Endothelial cell of umbilical vein (primary cell): ENCODE results near the gene SPIN4. TPM values are rescaled to one million over a fixed set of nuclear protein-coding genes. Genes with fewer than 3 reads are reported as not detected.

Experiments
- Bru-seq: library from RNA; stranded (reverse); fragments of 400-500 nt; gene quantifications from one replicate; lab custom pipeline; 2021; lab: Mats Ljungman, UMichigan
- BruChase-seq, 2 experiments: library from RNA; stranded (reverse); fragments of 400-500 nt; gene quantifications; one replicate each; lab custom pipeline; 2021; lab: Mats Ljungman, UMichigan
- BruUV-seq: library from RNA; stranded (reverse); fragments of 400-500 nt; replicated peaks from 2 replicates; lab custom pipeline; 2021; lab: Mats Ljungman, UMichigan
- CTCF ChIA-PET: fragments of 300-600, 350-600 bp; sonication (Branson Sonifier 250); formaldehyde crosslinking; loops from one replicate; lab custom pipeline; 2021; ENCODE audit warnings: antibody characterized with exemption, inconsistent platforms; lab: Charles Lee
- POLR2A ChIA-PET: fragments of 300-600, 350-600 bp; sonication (Branson Sonifier 250); formaldehyde crosslinking; loops from one replicate; lab custom pipeline; 2021; ENCODE audit warnings: antibody characterized with exemption, inconsistent platforms; lab: Charles Lee
- DNase-seq: peaks from one replicate; pipeline ENCODE4 v3.0.0-alpha.2; 2011; ENCODE audit warnings: low read depth, low spot score
- FAIRE-seq: peaks from 2 replicates; lab custom pipeline; 2011; peaks lifted over from hg19 to GRCh38; lab: Jason Lieb, UNC
- H2AFZ ChIP-seq: 2 replicates; pipeline ENCODE4 v1.6.0; 2012; ENCODE audit warnings: low read depth, low read length, control low read depth, inconsistent platforms
- H3K27ac ChIP-seq: 2 replicates; pipeline ENCODE4 v1.5.1; 2011; ENCODE audit warnings: low read depth, mild to moderate bottlenecking, control low read depth, low read length, moderate library complexity; ENCODE audit not compliant: insufficient read depth
- H3K27me3 ChIP-seq, 2 experiments: 2 replicates each; pipeline versions ENCODE4 v1.6.0 to v1.6.1; 2011; ENCODE audit warnings: low read length in 2 of 2, mixed read lengths in 1 of 2; ENCODE audit not compliant: control insufficient read depth in 2 of 2, insufficient read depth in 2 of 2
- H3K36me3 ChIP-seq, 2 experiments: 2 replicates in 1 of 2; 3 replicates in 1 of 2; pipeline ENCODE4 v1.5.1; 2011; ENCODE audit warnings: low read length in 2 of 2, mild to moderate bottlenecking in 1 of 2, moderate library complexity in 1 of 2; ENCODE audit not compliant: control insufficient read depth in 2 of 2, insufficient read depth in 2 of 2; ENCODE audit errors: extremely low read depth in 1 of 2
- H3K4me1 ChIP-seq: 3 replicates; pipeline ENCODE4 v1.5.1; 2011; ENCODE audit warnings: mild to moderate bottlenecking, low read length; ENCODE audit not compliant: control insufficient read depth, insufficient read depth; ENCODE audit errors: extremely low read depth
- H3K4me2 ChIP-seq: 2 replicates; pipeline ENCODE4 v1.6.1; 2011; ENCODE audit warnings: low read length, control low read depth, mixed read lengths; ENCODE audit not compliant: insufficient read depth
- H3K4me3 ChIP-seq, 3 experiments: fragments of 200-600 bp in 1 of 3; sonication (generic), shearing (Covaris generic) in 1 of 3; replicated peaks in 1 of 3; 2 replicates each; pipeline ENCODE4 v1.5.1; 2011 to 2016; ENCODE audit warnings: control low read depth in 3 of 3, low read length in 3 of 3, mild to moderate bottlenecking in 2 of 3, inconsistent platforms in 1 of 3, low read depth in 1 of 3, moderate library complexity in 1 of 3; ENCODE audit not compliant: insufficient read depth in 1 of 3
- H3K79me2 ChIP-seq: 2 replicates; pipeline ENCODE4 v1.6.0; 2012; ENCODE audit warnings: low read length, inconsistent platforms; ENCODE audit not compliant: control insufficient read depth, insufficient read depth
- H3K9ac ChIP-seq: replicated peaks from 2 replicates; pipeline ENCODE3; 2011; ENCODE audit warnings: low read length, control low read depth; ENCODE audit not compliant: insufficient read depth; ENCODE audit errors: extremely low read depth
- H3K9me1 ChIP-seq: replicated peaks from 3 replicates; pipeline ENCODE4 v1.6.0; 2011; ENCODE audit warnings: mild to moderate bottlenecking, low read length; ENCODE audit not compliant: control insufficient read depth, insufficient read depth; ENCODE audit errors: extremely low read depth
- H3K9me3 ChIP-seq: replicated peaks from 2 replicates; pipeline ENCODE4 v1.5.1; 2012; ENCODE audit warnings: low read length, inconsistent platforms; ENCODE audit not compliant: control insufficient read depth, insufficient read depth
- H4K20me1 ChIP-seq: replicated peaks from 2 replicates; pipeline ENCODE3; 2011; ENCODE audit warnings: mild to moderate bottlenecking, low read length; ENCODE audit not compliant: control insufficient read depth, insufficient read depth; ENCODE audit errors: extremely low read depth
- CTCF ChIP-seq, 2 donors: IDR thresholded peaks; 1 replicate in 1 of 2; 2 replicates in 1 of 2; pipeline ENCODE4 v1.5.1; 2011; ENCODE audit warnings: low read length in 2 of 2, mild to moderate bottlenecking in 2 of 2, moderate library complexity in 2 of 2, control low read depth in 1 of 2, inconsistent platforms in 1 of 2, low read depth in 1 of 2; ENCODE audit not compliant: insufficient read depth in 1 of 2; ENCODE audit errors: extremely low read depth in 1 of 2
- EZH2 ChIP-seq: IDR thresholded peaks from 2 replicates; pipeline ENCODE4 v1.6.1; 2012; ENCODE audit warnings: borderline replicate concordance, low read depth, mild to moderate bottlenecking, moderate library complexity, low read length, inconsistent platforms; ENCODE audit not compliant: severe bottlenecking
- FOS ChIP-seq: IDR thresholded peaks from 2 replicates; pipeline ENCODE4 v1.6.1; 2011; ENCODE audit warnings: mild to moderate bottlenecking, low read length, moderate library complexity, borderline replicate concordance; ENCODE audit not compliant: insufficient read depth
- JUN ChIP-seq: IDR thresholded peaks from 2 replicates; pipeline ENCODE4 v1.6.1; 2011; ENCODE audit warnings: borderline replicate concordance, low read depth; ENCODE audit not compliant: insufficient read length, insufficient read depth
- MYC ChIP-seq: IDR thresholded peaks from one replicate; pipeline ENCODE4 v1.6.1; 2011; ENCODE audit warnings: mild to moderate bottlenecking, low read depth, low read length
- POLR2A ChIP-seq: IDR thresholded peaks from 2 replicates; pipeline ENCODE4 v1.6.1; 2012; ENCODE audit warnings: low read depth, mild to moderate bottlenecking, control low read depth, low read length
- POLR2AphosphoS5 ChIP-seq: IDR thresholded peaks from 2 replicates; pipeline ENCODE4 v1.6.1; 2012; ENCODE audit warnings: low read depth, mild to moderate bottlenecking, control low read depth, low read length, moderate library complexity; ENCODE audit not compliant: insufficient read depth
- dilution Hi-C: fragments of 300-500 bp; cut with MboI; formaldehyde crosslinking; loops from one replicate; pipeline ENCODE4 v1.15.0; 2019; ENCODE audit warnings: low sequenced_read_pairs; ENCODE audit not compliant: extremely low pct_ligation_motif_present
- intact Hi-C: fragments of 100-400 bp; cut with micrococcal nuclease; formaldehyde crosslinking; loops from one replicate; pipeline ENCODE4 v1.10.0; 2022
- long read RNA-seq: library from polyadenylated mRNA; stranded (forward); transcript quantifications from one replicate; pipeline ENCODE4 v2.0.0, GENCODE V29; 2021
- polyA minus RNA-seq, 3 experiments: library from RNA; depleted of rRNA, polyadenylated mRNA; stranded (reverse); fragments of >200 nt; gene quantifications; 1 replicate in 1 of 3; 2 replicates in 2 of 3; pipeline ENCODE4 v1.2.3, GENCODE V29; 2011
- polyA plus RNA-seq, 4 experiments: library from polyadenylated mRNA; depleted of rRNA in 3 of 4; stranded (reverse) in 3 of 4; unstranded in 1 of 4; fragments of >200 nt; gene quantifications; 2 replicates each; pipeline versions ENCODE4 v1.2.1 to v1.2.3, GENCODE V29; 2011 to 2012; ENCODE audit warnings: missing spikeins in 1 of 4
- total RNA-seq: library from RNA; stranded (reverse); gene quantifications from 2 replicates; pipeline ENCODE4 v1.2.3, GENCODE V29; 2021
- TF ChIP-seq, protein P1 (sequence below): IDR thresholded peaks from 2 replicates; pipeline ENCODE4 v1.6.1; 2011; ENCODE audit not compliant: insufficient read depth, insufficient read length

SPIN4 gene
- total RNA-seq (5.8 and 7.5 TPM in 2 replicates), polyA plus RNA-seq (3.3 and 4.4 TPM in 2 replicates), polyA minus RNA-seq (8.7 and 10.0 TPM in 2 replicates), Bru-seq, nascent RNA (percentile 69 among the genes with signal in this experiment), BruChase-seq, experiment 1, labeled RNA remaining after a 6-hour chase (percentile 93 among the genes with signal in this experiment), BruChase-seq, experiment 2, labeled RNA remaining after a 2-hour chase (percentile 90 among the genes with signal in this experiment)
- 2.9 and 3.1 TPM in 2 replicates for polyA plus RNA-seq (2011; cell fraction: cytosol; rRNA removed)
- polyA plus RNA-seq (2011; cell fraction: nucleus; rRNA removed), result 6.1 and 7.1 TPM in 2 replicates
- 2.4 and 3.2 TPM in 2 replicates for polyA plus RNA-seq (2012)
- polyA minus RNA-seq (2011; cell fraction: cytosol; rRNA and poly(A)+ RNA removed), result 9.0 TPM
- polyA minus RNA-seq (2011; cell fraction: nucleus; rRNA and poly(A)+ RNA removed), result 13.0 and 14.5 TPM in 2 replicates
- long read RNA-seq, full-length matches to known transcripts, result 5 of 5 reads
- long read RNA-seq, partial matches to known transcripts, result 0 of 5 reads
- long read RNA-seq, other reads (novel, unspliced or antisense), result 0 of 5 reads

- Histone ChIP-seq H3K4me3 (peak within 1 kb of the TSS; percentile 10 to 63 (median 41)), H3K79me2 (peaks cover 2% of the 10 kb centered on the region), H4K20me1 (no peaks in the 10 kb centered on the region), H3K4me1 (peaks cover 9% of the 10 kb centered on the region), H3K9ac (peak within 1 kb of the TSS; percentile 23), H3K27me3 (no peaks in the 10 kb centered on the region), H3K9me1 (no peaks in the 10 kb centered on the region), H3K9me3 (no peaks in the 10 kb centered on the region), H3K27ac (peak within 1 kb of the TSS; percentile 23), H3K4me2 (peak within 1 kb of the TSS; percentile 61), H3K36me3 (no peaks in the 10 kb centered on the region), H2AFZ (peak within 1 kb of the TSS; percentile 70)
- TF ChIP-seq, protein P1, sequence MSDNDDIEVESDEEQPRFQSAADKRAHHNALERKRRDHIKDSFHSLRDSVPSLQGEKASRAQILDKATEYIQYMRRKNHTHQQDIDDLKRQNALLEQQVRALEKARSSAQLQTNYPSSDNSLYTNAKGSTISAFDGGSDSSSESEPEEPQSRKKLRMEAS, result peak; percentile 10
- TF ChIP-seq MYC (no peak), POLR2AphosphoS5 (peak; percentile 50), EZH2 (no peak), CTCF (IDR thresholded peaks at IDR 0.05; ENCODE audit: extremely low read depth in 1 of 2, insufficient read depth in 1 of 2, low read depth in 1 of 2, low read length in 2 of 2) (no peak), POLR2A (peak; percentile 50), FOS (no peak), JUN (no peak)
- POLR2A ChIA-PET, result no interaction called here
- FAIRE-seq (peak; percentile 94), DNase-seq (peak; percentile 93)
- dilution Hi-C loops, result no loop called here
- CTCF ChIA-PET, result no interaction called here
- BruUV-seq, result no TSS peak
- intact Hi-C loops, result loop anchor here (2.0 to 5.0 kb wide), 2 partner anchors 210 to 396 kb away; no protein-coding TSS in a partner anchor
Measured at GRCh38 chrX:63350941-63351616, at the start of gene SPIN4. Gene SPIN4 (minus strand): TSS chrX:63351332. CDS start chrX:63350819, 513 bp downstream.
